GM12801 (cell line): Measurements from ENCODE around the gene SIGLEC9.

ENCODE experiments used
- CTCF ChIP-seq: IDR thresholded peaks from one replicate; pipeline ENCODE4 v1.5.1; 2011; ENCODE audit warnings: control low read depth; ENCODE audit not compliant: insufficient read length; ENCODE audit errors: extremely low read depth

The SIGLEC9 gene

GRCh38 chr19:51142119-51142518, 17.4 kb downstream of the SIGLEC9 start, which contains the start of gene SIGLEC7:
Gene SIGLEC7 (plus strand): TSS chr19:51142301. CDS start chr19:51142370, 69 bp downstream.
- TF ChIP-seq CTCF, result no peak

- no peak for TF ChIP-seq CTCF
These were observed 18.8 kb downstream of the SIGLEC9 start for GRCh38 chr19:51143486-51143885.

DNA sequence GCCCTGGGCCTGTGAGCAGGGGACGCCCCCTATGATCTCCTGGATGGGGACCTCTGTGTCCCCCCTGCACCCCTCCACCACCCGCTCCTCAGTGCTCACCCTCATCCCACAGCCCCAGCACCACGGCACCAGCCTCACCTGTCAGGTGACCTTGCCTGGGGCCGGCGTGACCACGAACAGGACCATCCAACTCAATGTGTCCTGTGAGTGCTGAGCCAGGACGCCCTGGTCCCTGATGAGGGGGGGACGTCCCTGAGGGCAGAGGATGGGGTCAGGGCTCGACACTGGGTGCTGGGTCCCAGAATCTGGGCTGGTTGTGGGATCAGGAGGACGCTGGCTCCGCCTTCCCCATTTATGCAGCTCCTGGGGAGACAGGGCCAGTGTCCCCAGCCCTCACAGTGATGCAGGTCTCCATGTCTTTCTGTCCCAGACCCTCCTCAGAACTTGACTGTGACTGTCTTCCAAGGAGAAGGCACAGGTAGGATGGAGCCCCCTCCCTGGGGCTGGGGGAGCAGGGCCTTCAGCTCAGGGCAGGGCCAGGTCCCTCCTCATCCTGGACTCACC, 19.9 kb downstream of the SIGLEC9 start:
- no peak for TF ChIP-seq CTCF

GRCh38 chr19:51145916-51146493, 21.3 kb downstream of the SIGLEC9 start:
- TF ChIP-seq CTCF, result no peak

- TF ChIP-seq CTCF, result no peak
These were observed 22.0 kb downstream of the SIGLEC9 start for GRCh38 chr19:51146751-51147150.

GRCh38 chr19:51147663-51148062, 23.0 kb downstream of the SIGLEC9 start:
- no peak for TF ChIP-seq CTCF

- TF ChIP-seq CTCF, result no peak
These were observed 23.9 kb downstream of the SIGLEC9 start for GRCh38 chr19:51148580-51148979.
